ENCODE data around the gene ARGFX.
"Not testable (repeated sequence)": the region's sequence is repeated elsewhere in the genome, so short reads cannot be mapped to it uniquely, and the experiment has no call there.

ARGFX gene

DNA sequence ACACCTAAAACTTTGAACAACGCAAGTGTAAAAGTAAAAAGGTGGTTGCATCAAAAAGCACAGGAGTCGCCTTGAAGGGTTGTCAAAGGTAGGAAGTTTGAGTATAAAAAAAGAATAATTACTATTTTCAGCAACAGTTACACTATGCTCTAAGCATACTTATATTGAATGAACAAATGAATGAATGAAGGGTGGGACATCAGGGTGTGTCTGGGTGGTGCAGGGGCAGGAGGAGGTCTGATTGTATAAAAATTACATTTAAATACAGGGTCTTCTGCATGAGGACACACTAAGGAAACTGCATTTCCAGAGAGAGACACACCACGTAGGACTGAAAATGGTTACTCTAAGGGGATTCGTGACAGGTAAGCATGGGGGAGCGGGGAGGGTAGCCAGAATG, at the start of gene ARGFX:
TSS of gene ARGFX (plus strand) at position 301 of the 400 bp plus-strand sequence. CDS start 2,765 bp downstream, outside the sequence.
- DNase-seq: no peak

DNA sequence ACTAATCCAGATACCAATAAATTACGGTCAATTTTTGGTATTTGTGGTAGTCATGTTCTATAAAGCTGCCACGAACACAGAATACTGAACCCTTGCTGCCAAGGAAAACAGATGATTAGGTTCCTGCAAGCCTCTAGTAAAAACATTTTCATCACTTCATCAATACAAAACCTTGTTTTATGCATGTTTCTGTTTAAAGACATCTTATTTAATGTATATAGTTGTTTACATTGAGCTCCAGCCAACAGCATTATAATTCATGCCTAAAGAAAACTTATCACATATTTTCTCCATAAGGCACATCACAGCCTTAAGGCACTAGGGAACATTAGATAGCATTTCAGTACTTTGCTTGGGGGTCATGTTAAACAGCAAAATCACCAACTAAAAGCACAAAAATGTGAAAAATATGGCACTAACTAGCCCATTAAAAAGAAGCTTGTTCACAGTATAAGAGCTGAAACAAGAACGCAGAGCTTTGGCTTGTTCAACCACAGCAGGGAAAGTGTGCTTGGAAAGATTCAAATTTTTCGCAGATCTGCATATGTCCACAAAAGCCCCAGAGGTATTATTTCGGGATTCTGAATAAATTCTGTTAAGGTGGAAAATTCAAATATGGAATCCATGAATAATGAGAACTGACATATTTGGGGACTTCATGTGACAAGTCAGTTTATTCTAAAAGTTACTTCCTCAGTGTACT, 49.6 kb upstream of the ARGFX start:
- DNase-seq: no peak

DNA sequence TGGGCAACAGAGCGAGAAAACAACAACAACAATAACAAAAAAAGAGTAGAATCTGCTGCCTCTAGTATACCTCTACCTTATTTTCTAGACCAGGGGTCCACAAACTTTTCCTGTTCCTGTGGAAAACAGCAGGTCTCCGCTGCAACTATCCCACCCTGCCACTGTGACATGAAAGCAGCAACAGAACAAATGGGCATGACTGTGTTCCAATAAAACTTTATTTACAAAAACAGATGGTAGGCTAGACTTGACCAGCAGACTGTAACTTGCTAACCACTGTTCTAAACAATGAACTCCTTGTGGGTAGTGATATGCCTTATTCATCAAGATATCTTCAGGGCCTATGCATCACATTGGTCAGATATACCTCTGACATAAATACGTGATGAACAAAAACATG, 47.2 kb upstream of the ARGFX start:
- no peak for DNase-seq

DNA sequence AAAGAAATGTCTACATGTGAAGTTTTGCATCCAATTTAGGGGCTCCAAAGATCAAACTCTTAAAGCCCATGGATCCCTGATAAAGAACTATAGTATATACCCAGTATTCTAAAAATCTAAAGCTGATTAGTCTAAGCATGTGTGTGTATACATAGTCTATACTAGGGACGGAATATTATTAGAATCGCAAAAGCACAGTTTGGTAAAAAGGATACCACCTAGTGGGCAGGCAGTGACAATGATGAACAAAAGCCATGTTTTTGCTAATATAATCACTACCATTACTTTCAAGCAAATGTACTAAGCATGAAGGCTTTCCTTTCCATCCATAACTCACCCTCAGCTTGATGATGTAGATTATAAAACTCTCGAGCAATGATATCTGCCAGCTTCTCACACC, 38.4 kb upstream of the ARGFX start:
- DNase-seq: no peak

DNA sequence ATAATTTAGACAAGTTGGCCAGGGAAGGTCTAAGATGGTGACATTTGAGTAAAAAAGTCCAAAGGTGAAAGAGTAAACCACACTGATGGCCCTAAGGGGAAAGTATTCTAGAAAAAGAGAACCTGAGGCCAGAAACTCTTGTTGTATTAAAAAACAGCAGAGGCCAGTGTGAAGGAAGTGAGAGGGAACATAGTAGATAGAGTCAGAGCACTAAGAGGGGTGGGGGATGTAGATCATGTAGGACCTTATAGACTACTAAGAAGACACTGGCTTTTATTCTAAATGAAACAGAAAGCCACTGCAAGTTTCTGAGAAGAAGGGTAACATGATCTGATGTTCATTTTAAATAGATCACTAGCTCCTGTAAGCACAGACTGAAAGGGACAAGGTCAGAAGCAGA, 36.5 kb upstream of the ARGFX start:
- no peak for DNase-seq

DNA sequence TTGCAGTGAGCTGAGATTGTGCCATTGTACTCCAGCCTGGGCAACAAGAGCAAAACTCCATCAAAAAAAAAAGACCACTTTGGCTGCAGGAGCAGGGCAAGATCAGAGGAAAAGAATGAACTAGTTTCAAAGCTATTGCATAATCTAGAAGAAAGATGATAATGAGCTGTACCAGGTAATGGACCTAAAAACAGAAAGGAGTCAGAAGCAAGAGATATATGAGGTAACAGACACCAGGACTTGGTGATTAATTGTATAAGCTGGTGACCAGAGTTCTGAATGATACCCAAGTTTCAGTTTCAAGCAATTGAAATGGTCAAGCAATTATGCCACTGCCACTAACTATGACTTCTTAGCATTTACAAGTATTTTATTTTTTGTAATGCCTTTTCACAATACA, 24.8 kb upstream of the ARGFX start:
- no peak for DNase-seq

DNA sequence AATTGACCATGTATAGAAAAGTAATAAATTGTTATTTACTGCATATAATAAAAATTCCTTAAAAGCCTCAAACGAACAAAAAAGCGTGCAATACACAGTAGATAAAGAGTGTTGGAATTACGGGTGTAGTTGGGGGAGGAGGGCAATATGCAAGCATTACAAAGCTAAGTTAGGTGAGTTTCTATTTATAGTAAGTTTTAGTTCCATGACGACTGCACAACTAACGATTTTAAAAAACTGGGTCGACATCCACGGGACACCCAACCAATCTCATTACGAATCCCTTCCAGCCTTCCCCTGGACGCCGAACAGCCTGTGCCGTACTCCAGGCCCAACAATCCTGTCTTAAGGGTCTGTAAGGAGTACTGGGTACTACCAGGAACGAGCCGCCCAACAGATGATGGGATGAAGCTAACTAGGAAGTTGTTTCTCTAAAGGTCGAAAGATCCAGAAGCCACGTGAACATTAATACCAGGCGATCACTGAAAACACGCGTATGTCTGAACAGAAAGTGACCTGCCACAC, 22.6 kb upstream of the ARGFX start:
- DNase-seq: no peak

DNA sequence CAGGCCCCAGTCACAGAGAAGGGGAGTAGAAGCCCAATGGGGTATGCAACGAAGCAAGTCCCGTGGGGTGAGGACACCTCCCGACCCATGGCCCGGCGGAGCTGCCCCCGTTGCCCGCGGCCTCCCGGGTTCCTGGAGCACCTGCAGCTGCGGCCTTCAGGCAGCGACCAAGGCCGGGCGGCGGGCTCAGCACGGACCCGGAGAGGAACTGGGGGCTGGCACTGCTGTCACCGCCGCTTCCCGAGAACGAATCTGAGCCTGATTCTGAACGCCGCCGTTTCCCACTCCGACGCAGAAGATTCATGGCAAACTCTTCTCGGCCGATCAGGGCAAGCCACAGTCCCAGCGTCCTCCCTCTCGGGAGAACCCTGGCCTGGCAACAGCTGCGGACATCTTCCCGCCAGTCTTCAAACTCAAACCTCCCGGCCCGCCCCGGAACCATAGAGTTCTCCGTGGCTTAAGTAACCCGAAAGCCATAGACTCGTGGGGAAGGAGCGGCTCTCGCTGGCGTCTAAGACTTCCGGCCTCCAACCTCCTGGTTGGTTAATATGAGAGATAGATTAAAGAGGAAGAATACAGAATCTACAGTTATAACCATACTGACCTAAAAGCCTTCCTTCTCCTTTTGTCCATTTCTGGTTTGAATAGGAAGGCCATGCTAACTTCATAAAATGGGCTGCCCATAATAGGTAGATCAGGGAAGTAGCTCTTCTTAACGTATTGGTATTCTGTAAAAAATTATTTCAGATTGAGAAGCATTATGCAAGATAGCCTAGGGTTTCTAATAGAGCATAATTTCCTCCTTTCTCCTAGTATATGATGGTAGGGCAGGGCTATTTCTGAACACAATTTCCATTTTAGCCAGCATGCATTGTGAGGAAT, 21.9 kb upstream of the ARGFX start, which contains the start of gene POLQ:
TSS of gene POLQ (minus strand) at position 415 of the 882 bp plus-strand sequence. CDS start at position 304, 111 bp downstream.
- peak; percentile 96 for DNase-seq

DNA sequence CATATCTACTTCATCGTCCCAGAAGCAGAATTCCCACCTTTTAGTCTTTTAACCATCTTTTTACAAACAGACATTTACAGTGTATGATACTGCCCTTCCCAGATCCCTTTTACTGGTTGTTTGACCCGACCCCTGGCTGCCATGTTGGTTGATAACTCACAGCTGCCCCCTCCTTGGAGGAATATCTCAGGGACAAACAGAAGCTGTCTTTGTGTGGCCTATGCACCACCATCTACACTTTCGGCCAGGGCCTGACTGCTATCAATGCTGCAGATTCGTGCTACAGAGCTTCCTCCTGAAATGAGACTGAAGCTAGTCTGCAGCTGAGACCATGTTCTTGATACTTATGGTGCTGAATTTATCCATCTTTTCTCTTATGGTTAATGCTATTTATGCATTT, 15.4 kb upstream of the ARGFX start:
- no peak for DNase-seq

DNA sequence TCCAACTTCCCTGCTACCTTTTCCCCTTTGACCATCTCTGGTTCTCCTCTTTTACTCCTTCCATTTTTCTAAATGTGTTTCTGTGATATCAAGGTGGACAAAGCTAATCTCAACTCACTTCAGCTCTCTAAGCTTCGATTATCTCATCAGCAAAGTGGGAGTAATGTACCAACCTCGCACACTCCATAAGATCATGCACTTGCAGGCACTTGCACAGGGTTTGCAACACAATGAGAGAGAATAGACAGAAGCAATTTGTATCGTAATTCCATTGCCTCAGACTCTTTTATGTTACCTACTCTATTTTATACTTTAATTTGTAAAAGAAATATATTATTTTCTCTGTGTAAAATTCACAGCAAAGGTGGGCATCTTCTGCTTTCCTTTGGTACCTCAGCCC, 15.0 kb upstream of the ARGFX start:
- no peak for DNase-seq

DNA sequence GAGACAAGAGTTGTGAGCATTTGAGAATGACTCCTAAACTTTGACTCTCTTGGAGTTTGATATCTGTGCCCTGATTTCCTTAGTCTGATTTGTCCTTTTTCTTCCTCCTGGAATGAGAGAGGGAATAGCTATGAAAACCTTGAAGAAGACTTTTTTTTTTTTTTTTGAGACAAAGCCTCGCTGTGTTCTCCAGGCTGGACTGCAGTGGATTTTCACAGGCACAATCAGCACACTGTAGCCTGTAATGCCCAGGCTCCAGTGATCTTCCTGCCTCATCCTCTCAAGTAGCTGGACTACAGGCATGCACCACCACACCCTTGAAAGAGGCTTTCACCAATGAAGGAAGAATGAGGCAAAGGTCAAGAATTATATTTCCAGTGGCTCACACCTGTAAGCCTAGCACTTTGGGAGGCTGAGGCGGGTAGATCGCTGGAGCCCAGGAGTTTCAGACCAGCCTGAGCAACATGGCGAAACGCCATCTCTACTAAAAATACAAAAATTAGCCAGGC, 10.3 kb upstream of the ARGFX start:
- DNase-seq: no peak

DNA sequence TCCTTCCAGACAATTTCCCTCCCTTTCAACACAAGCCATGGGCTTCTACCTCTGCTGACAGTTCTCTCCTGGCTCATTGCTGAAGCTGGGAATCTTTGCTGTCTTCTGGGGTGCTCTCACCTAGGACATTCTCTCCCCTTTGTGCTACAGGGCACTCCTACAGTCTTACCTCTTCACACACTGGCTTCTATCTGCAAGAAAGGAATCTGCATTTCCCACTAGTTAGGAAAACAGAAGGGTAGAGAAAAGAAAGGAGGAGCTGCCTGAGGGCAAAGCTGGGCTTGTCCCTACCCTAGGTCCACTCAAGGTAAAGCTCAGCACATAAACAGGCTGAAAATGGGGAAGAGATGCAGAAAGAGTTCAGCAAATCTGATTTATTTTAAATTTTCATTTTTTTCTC, 5.6 kb upstream of the ARGFX start:
- DNase-seq: no peak

DNA sequence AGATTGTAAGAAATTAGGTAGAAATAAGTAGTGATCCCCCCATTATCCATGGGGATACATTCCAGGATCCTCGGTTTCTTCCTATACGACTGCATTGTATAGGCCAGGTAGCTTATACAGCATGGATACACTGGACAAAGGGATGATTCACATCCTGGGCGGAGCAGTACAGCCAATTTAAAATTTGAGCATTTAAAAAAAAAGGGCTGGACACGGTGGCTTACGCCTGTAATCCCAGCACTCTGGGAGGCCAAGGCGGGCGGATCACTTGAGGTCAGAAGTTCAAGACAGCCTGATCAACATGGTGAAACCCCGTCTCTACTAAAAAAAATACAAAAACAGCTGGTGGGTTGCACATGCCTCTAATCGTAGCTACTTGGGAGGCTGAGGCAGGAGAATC, 976 bp upstream of the ARGFX start:
- DNase-seq: no peak

DNA sequence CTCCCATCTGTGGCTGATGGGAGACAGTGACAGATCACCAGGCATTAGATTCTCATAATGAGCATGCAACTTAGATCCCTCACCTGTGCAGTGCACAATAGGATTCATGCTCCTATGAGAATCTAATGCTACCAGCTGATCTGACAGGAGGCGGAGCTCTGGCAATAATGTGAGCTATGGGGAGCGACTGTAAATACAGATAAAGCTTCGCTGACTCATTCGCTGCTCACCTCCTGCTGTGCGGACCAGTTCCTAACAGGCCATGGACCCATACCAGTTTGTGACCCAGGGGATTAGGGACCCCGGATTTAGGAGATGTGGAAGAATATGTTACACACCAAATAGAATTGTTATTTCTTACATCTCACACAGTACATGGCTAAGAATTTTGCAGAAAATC, 6.7 kb downstream of the ARGFX start:
- peak; percentile 4 for DNase-seq

DNA sequence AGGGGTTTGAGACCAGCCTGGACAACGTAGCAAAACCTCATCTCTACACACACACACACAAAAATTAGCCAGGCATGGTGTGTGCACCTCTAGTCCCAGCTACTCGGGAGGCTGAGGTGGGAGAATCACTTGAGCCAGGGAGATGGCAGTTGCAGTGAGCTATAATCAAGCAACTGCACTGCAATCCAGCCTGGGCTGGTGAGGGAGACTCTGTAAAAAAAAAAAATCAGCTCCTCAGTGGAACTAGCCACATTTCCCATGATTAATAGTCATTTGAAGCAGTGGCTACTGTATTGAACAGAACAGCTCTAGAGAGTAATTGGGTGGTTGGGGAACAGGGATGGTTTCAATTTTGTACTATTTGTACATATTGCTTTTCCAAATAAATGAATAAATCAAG, 13.9 kb downstream of the ARGFX start:
- no peak for DNase-seq

DNA sequence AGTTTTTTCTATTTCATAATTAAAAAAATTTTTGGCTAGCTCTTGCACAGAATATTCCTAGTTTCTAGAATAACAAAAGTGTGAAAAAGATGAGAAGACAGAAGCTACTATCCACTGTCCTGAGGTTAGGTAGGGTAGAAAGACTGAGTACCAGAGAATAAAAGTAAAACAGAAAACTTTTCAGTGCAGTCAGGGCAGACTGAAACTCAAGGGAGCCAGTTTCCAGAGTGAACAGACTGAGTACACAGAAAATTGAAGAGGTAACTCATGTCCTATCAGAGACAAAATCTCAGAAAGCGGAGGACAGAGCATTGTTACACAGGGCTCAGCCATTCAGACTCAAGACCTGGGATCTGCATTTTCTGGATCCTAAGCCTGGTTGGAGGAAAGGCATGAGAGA, 16.7 kb downstream of the ARGFX start:
- no peak for DNase-seq

DNA sequence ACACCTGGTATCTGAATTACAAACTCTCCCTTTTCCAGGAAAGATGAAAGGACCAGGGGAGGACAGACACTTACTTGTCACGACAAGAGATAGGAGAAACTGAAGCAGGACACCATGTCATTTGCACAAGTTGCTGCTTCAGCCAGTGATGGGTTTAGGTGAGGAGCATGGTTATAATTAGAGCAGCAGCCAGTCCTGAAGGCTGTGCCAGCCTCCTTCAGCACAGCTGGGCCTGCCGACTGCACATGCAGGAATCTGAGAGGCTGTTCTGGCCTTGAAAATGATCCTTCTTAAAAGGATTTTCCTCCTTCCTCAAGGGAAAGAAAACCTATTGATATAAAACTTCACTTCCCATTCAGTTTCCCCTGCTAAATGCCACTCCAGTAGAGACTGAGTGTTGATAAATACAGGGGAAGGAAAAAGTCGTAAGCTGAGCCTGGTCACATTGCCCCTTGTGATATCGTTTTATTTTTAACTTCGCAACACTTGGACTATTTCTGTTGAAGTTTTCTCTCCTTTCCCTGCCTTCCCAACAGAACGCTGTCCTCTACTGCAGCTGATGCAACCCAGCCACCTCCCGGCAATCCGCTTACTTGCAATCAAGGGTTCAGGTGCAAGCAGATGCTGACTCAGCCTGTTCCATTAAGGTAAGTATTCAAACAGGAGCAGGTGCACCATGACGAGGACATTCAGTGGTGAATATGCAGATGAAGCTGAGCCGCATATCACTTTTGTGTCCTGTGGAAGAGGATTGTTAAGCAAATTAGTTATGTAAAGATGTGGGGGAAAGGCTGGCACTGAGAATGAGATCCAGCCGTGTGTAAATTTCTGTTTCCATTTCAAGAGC, 25.3 kb downstream of the ARGFX start, which contains the start of gene FBXO40:
TSS of gene FBXO40 (plus strand) at position 524 of the 847 bp plus-strand sequence. CDS start 27,197 bp downstream, outside the sequence.
- DNase-seq: peak; percentile 75

DNA sequence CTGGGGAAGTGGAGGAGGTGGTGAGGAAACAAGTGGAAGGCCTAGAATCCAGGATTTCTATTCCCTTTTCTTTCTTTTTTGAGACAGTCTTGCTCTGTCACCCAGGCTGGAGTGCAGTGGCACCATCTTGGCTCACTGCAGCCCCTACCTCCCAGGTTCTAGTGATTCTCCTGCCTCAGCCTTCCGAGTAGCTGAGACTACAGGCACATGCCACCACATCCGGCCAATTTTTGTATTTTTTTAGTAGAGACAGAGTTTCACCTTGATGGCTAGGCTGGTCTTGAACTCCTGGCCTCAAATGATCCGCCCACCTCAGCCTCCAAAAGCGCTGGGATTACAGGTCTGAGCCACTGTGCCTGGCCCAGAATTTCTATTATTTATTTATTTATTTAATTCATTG, 26.1 kb downstream of the ARGFX start:
- DNase-seq: not testable (repeated sequence)

DNA sequence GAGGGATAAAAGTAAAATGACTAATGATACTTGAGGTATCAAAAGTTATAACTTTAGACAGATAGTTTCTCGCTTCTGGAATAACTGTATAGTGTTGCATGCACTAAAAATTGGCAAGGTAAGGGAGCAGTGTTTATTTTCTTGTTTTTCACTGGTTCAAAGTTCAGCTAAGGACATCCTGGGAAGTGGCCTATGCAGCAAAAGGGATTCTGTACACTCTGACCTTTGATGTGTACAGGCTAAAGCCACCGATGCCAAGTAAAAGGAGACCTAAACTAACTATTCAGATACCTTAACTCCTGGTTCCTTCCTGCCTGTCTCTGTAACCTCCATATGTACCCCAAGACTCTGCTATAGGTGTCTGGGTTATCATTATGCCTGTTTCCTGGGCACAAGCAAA, 27.1 kb downstream of the ARGFX start:
- DNase-seq: no peak

DNA sequence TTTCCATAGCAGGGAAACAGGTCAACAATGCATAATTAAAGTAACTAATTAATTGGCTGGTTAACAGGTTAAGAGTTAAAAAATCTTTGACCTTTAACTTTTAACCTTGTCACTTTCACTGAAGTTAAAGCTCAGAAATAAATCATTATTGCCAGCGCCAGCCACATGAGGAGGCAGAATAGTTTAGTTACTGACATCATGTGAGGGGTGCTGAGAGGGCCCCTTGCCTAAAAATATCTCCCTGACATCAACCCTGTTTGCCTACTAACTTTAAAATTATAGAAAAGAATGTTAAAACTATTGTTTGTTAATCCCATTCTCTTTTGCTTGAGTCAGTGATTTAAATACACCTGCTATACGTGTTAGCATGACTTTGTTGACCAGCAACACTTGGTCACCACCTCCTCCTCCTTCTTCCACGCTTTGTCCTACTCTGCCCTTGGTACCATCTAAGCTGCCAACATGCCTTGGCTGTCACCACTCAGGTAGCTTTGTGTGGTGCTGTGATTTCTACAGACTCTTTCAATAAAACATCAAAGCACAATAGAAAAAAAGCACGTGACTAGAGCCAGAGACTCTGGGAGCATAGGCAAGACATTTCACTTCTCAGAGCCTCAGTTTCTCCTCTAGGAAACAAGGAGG, 28.1 kb downstream of the ARGFX start:
- no peak for DNase-seq

DNA sequence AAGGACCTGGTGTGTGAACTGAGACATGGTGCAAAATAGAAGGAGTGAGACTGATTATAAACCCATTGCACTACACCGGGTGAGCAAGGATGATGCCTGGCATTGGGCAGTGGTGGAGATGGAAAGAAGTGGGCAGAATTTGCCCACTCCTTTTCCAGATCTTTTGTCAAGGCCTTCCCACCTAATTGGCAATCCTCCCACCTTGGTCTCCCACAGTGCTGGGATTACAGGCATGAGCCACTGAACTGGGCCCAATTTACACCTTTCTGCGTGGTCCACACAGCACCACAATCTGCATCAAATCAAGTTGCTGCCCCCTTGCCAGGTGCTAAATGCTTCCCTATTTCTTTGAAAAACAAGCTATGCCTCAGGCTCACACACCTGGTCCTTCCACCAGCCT, 30.8 kb downstream of the ARGFX start:
- no peak for DNase-seq

DNA sequence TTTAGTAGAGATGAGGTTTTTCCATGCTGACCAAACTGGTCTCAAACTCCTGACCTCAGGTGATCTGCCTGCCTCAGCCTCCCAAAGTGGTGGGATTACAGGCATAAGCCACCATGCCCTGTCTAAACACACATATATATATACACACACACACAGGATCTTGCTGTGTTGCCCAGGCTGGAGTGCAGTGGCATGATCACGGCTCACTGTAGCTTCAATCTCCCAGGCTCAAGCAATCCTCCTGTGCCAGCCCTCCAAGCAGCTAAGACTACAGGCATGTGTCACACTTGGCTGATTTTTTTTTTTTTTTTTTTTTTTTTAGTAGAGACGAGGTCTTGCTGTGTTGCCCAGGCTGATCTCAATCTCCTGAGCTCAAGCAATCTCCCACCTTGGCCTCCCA, 32.2 kb downstream of the ARGFX start:
- DNase-seq: not testable (repeated sequence)

Data from NCI-H2029 (cell line).